Tibial nerve (tissue), 3 donors: ENCODE measurements around the gene IGLL5.

Experiments
- CTCF ChIP-seq, 5 experiments: fragments of 200-600 bp in 3 of 5; fragments of 450-650 bp in 2 of 5; sonication (generic) in 3 of 5; IDR thresholded peaks; one replicate each; pipeline ENCODE4 v1.5.1; 2016 to 2019; ENCODE audit warnings: antibody characterized with exemption in 5 of 5, mild to moderate bottlenecking in 3 of 5, moderate library complexity in 2 of 5
- POLR2A ChIP-seq, 2 donors: fragments of 450-650 bp; IDR thresholded peaks; one replicate each; pipeline ENCODE4 v1.6.1; 2017; ENCODE audit warnings: antibody characterized with exemption in 2 of 2, mild to moderate bottlenecking in 2 of 2, moderate library complexity in 2 of 2

- no peak for TF ChIP-seq CTCF (IDR thresholded peaks at IDR 0.05)
- TF ChIP-seq POLR2A (IDR thresholded peaks at IDR 0.05): no peak
These were observed 47.9 kb upstream of the IGLL5 start for GRCh38 chr22:22839570-22840314.
